OCI-LY7 (cell line): Measurements from ENCODE around the gene ZNRD2.

Source experiments
- CTCF ChIP-seq: fragments of 200-600 bp; sonication (generic); conservative IDR thresholded peaks from 2 replicates; pipeline ENCODE4 v1.5.1; 2014; ENCODE audit warnings: mild to moderate bottlenecking, antibody characterized with exemption, low read length, moderate library complexity, mixed read lengths
- EZH2phosphoT487 ChIP-seq: fragments of 200-600 bp; sonication (generic); IDR thresholded peaks from 2 replicates; pipeline ENCODE4 v1.6.1; 2018; ENCODE audit warnings: low read depth, borderline replicate concordance, mild to moderate bottlenecking, mixed run types, antibody characterized with exemption, low read length, moderate library complexity, mixed read lengths

- no peak for TF ChIP-seq CTCF
- no peak for TF ChIP-seq EZH2phosphoT487
Observed at GRCh38 chr11:65557280-65558001, 12.8 kb upstream of the ZNRD2 start.
